Ovary (tissue), 9 donors: ENCODE results near the gene LMF1. TPM values are rescaled to one million over a fixed set of nuclear protein-coding genes. Genes with fewer than 3 reads are reported as not detected.

ENCODE experiments used
- DNase-seq, 5 donors: peaks; one replicate each; pipeline ENCODE4 v3.0.0-alpha.2; 2019 to 2020
- H3K27ac ChIP-seq, 2 donors: fragments of 200-600 bp; one replicate each; pipeline versions ENCODE4 v1.5.1 to v1.8.0; 2019 to 2022
- H3K27me3 ChIP-seq: fragments of 200-600 bp; one replicate; pipeline ENCODE4 v1.8.0; 2022
- H3K36me3 ChIP-seq: fragments of 200-600 bp; sonication (generic); one replicate; pipeline ENCODE4 v1.5.1; 2019
- H3K4me1 ChIP-seq: one replicate; pipeline ENCODE4 v1.8.1; 2013; ENCODE audit warnings: mild to moderate bottlenecking, moderate library complexity; ENCODE audit not compliant: insufficient read depth
- H3K4me3 ChIP-seq: fragments of 200-600 bp; sonication (generic); one replicate; pipeline ENCODE4 v1.5.1; 2017
- H3K9me3 ChIP-seq, 2 donors: fragments of 200-600 bp in 1 of 2; sonication (generic) in 1 of 2; one replicate each; pipeline versions ENCODE4 v1.5.1 to v1.8.1; 2013 to 2019; ENCODE audit warnings: mild to moderate bottlenecking in 1 of 2, moderate library complexity in 1 of 2
- CTCF ChIP-seq, 3 donors: fragments of 450-650 bp in 2 of 3; fragments of 200-600 bp in 1 of 3; IDR thresholded peaks; one replicate each; pipeline versions ENCODE4 v1.5.1 to v1.8.0; 2016 to 2022; ENCODE audit warnings: antibody characterized with exemption in 3 of 3, mild to moderate bottlenecking in 1 of 3
- EP300 ChIP-seq: sonication (generic); formaldehyde crosslinking; IDR thresholded peaks from one replicate; pipeline ENCODE4 v1.6.1; 2017; ENCODE audit warnings: antibody characterized with exemption
- POLR2A ChIP-seq: fragments of 450-650 bp; IDR thresholded peaks from one replicate; pipeline ENCODE4 v1.6.1; 2017; ENCODE audit warnings: antibody characterized with exemption, mild to moderate bottlenecking, moderate library complexity
- WGBS, 3 donors: extraction: QIAGEN DNeasy Blood & Tissue Kit in 1 of 3; methylation state at CpG; one replicate each; pipeline versions ENCODE4 v1.1.5 to v1.1.7; 2013 to 2017; 5-methylcytosine and 5-hydroxymethylcytosine counted together
- intact Hi-C, 4 donors: fragments of 100-400 bp; cut with DNase I; formaldehyde crosslinking; loops; one replicate each; pipeline versions ENCODE4 v1.11.0 to v1.15.1; 2022 to 2023
- polyA plus RNA-seq, 2 donors: library from polyadenylated mRNA; stranded (reverse); fragments of 200-250 nt in 1 of 2; fragments of 350-450 nt in 1 of 2; fragmentation: Illumina TruSeq in 1 of 2; extraction: RNeasy Lipid Tissue Mini Kit (QIAGEN cat#74804) in 1 of 2; gene quantifications; one replicate each; pipeline ENCODE4 v1.2.3, GENCODE V29; 2013 to 2014
- total RNA-seq, 7 donors: library from RNA; depleted of rRNA in 2 of 7; stranded (reverse); fragments of >200 nt in 2 of 7; fragmentation: NEBNext Ultra II Directional in 3 of 7; extraction: Animal tissue kit (Norgen Biotek cat#: 25700) in 3 of 7; gene quantifications; one replicate each; pipeline versions ENCODE4 v1.1.0 to v1.2.4, GENCODE V29; 2016 to 2023
- donor health status: DM: no; HTN: no; CAD: no; lungs with moderate emphysema.
- donor health status: DM: no; HTN: no; CAD: no.
- donor health status: Bipolar disorder and iron deficiency.
- donor health status: DM: yes; HTN: yes; CAD: no.
- donor health status: DM: no; HTN: no; CAD: no.
- donor health status: DM: yes; HTN: yes; CAD: no.

LMF1 gene
- total and polyA plus RNA-seq, 9 donors: 7.8 to 31.9 (median 23.6) TPM

GRCh38 chr16:1003391-1004347 lies 32.9 kb upstream of the LMF1 start:
- no peak for DNase-seq
- TF ChIP-seq POLR2A (no peak), CTCF (IDR thresholded peaks at IDR 0.05) (no peak), EP300 (no peak)
- Histone ChIP-seq H3K36me3 (no peaks in the 10 kb centered on the region), H3K9me3 (no peaks in the 10 kb centered on the region), H3K4me1 (no peaks in the 10 kb centered on the region), H3K4me3 (no peak overlapping the region), H3K27me3 (no peaks in the 10 kb centered on the region), H3K27ac (no peak overlapping the region)
- 74 to 75% (median 74%) methylated on average over 40 to 41 of the region's 41 CpGs for WGBS, 3 donors
- intact Hi-C loops: no loop called here

- intact Hi-C loops: no loop called here
Observed at GRCh38 chr16:1002399-1003166, 31.8 kb upstream of the LMF1 start.

GRCh38 chr16:1001096-1001495 lies 30.3 kb upstream of the LMF1 start:
- Histone ChIP-seq H3K27me3 (no peaks in the 10 kb centered on the region), H3K27ac (no peak overlapping the region), H3K36me3 (no peaks in the 10 kb centered on the region), H3K9me3 (peaks cover 0 to 9% of the 10 kb centered on the region in 2 donors), H3K4me1 (no peaks in the 10 kb centered on the region), H3K4me3 (no peak overlapping the region)
- DNase-seq: no peak
- TF ChIP-seq CTCF (IDR thresholded peaks at IDR 0.05) (no peak), POLR2A (no peak), EP300 (no peak)
- 92 to 94% (median 92%) methylated on average over 11 of the region's 11 CpGs for WGBS, 3 donors
- intact Hi-C loops: no loop called here

More at GRCh38 chr16:1002399-1003166, 31.8 kb upstream of the LMF1 start:
- no peaks in the 10 kb centered on the region for H3K36me3 ChIP-seq
- peak in 1 of 5 donors; percentile 38 for DNase-seq
- H3K4me3 ChIP-seq: no peak overlapping the region
- no peaks in the 10 kb centered on the region for H3K9me3 ChIP-seq
- TF ChIP-seq CTCF (IDR thresholded peaks at IDR 0.05) (no peak), POLR2A (no peak), EP300 (no peak)
- no peaks in the 10 kb centered on the region for H3K4me1 ChIP-seq
- H3K27ac ChIP-seq: no peak overlapping the region
- WGBS, 3 donors: 52 to 62% (median 59%) methylated on average over 45 to 46 of the region's 46 CpGs
- H3K27me3 ChIP-seq: no peaks in the 10 kb centered on the region

GRCh38 chr16:1000608-1001007 lies 29.8 kb upstream of the LMF1 start:
- TF ChIP-seq EP300 (no peak), CTCF (IDR thresholded peaks at IDR 0.05) (no peak), POLR2A (no peak)
- Histone ChIP-seq H3K27me3 (no peaks in the 10 kb centered on the region), H3K4me1 (no peaks in the 10 kb centered on the region), H3K27ac (no peak overlapping the region), H3K9me3 (peaks cover 0 to 14% of the 10 kb centered on the region in 2 donors), H3K36me3 (no peaks in the 10 kb centered on the region), H3K4me3 (no peak overlapping the region)
- WGBS, 3 donors: 79 to 85% (median 83%) methylated on average over 17 of the region's 17 CpGs
- no peak for DNase-seq
- intact Hi-C loops: no loop called here
